H1 (cell line): ENCODE measurements around the gene DIPK1B. TPM values are rescaled to one million over a fixed set of nuclear protein-coding genes. Genes with fewer than 3 reads are reported as not detected.

ENCODE experiments used
- BRCA1 ChIP-seq: IDR thresholded peaks from 2 replicates; pipeline ENCODE4 v1.6.1; 2012; ENCODE audit warnings: low read depth, low read length, improper control_type of control experiment
- CHD7 ChIP-seq: fragments of 300-600 bp; sonication (generic); IDR thresholded peaks from 2 replicates; pipeline ENCODE4 v1.7.1; 2012; ENCODE audit warnings: low read length, moderate library complexity, mild to moderate bottlenecking, inconsistent platforms; ENCODE audit not compliant: insufficient replicate concordance
- CTCF ChIP-seq, 3 experiments: IDR thresholded peaks; 1 replicate in 2 of 3; 2 replicates in 1 of 3; pipeline versions ENCODE4 v1.5.1 to v1.6.1; 2011; ENCODE audit warnings: low read length in 3 of 3, mild to moderate bottlenecking in 3 of 3, inconsistent platforms in 2 of 3, low read depth in 1 of 3, moderate library complexity in 1 of 3; ENCODE audit not compliant: insufficient read depth in 1 of 3; ENCODE audit errors: control extremely low read depth in 1 of 3
- E2F6 ChIP-seq: IDR thresholded peaks from 2 replicates; pipeline ENCODE4 v1.6.1; 2012; ENCODE audit warnings: inconsistent platforms
- FOSL1 ChIP-seq: IDR thresholded peaks from 2 replicates; pipeline ENCODE4 v1.6.1; 2011; ENCODE audit warnings: mild to moderate bottlenecking, low read depth, low read length, moderate library complexity; ENCODE audit not compliant: insufficient read depth
- POLR2AphosphoS5 ChIP-seq: IDR thresholded peaks from 2 replicates; pipeline ENCODE4 v1.6.1; 2011; ENCODE audit warnings: low read depth, low read length
- SIRT6 ChIP-seq: IDR thresholded peaks from one replicate; pipeline ENCODE4 v1.7.1; 2012; ENCODE audit warnings: low read length, inconsistent platforms
- SIX5 ChIP-seq: IDR thresholded peaks from 2 replicates; pipeline ENCODE4 v1.6.1; 2011; ENCODE audit warnings: mild to moderate bottlenecking, low read depth, low read length
- TBP ChIP-seq: IDR thresholded peaks from 2 replicates; pipeline ENCODE4 v1.6.1; 2011; ENCODE audit warnings: low read depth, low read length, improper control_type of control experiment
- polyA plus RNA-seq, 7 experiments: library from polyadenylated mRNA; depleted of rRNA in 3 of 7; stranded (reverse) in 5 of 7; unstranded in 2 of 7; fragments of >200 nt in 5 of 7; fragments of 200-250 nt in 2 of 7; gene quantifications; 1 replicate in 5 of 7; 2 replicates in 1 of 7; 4 replicates in 1 of 7; pipeline versions ENCODE4 v1.2.1 to v1.2.3, GENCODE V29; 2011 to 2013; ENCODE audit warnings: missing spikeins in 2 of 7, mixed read lengths in 2 of 7
- total RNA-seq: library from RNA; stranded (reverse); fragmentation: NEBNext Ultra II Directional; extraction: Animal tissue kit (Norgen Biotek cat#: 25700); gene quantifications from 2 replicates; pipeline ENCODE4 v1.2.1, GENCODE V29; 2021

DIPK1B gene
- total and polyA plus RNA-seq, 2 of the 8 experiments (the other 6 are each of a cell fraction or from before 2014, with no cell fraction given): 32.3 to 64.8 TPM

GRCh38 chr9:136761545-136761981 lies 49.2 kb downstream of the DIPK1B start (continued):
- TF ChIP-seq CTCF (IDR thresholded peaks at IDR 0.05; ENCODE audit: control extremely low read depth in 1 of 3, insufficient read depth in 1 of 3, low read depth in 1 of 3, low read length in 3 of 3) (no peak), BRCA1 (no peak), SIX5 (no peak), E2F6 (no peak), TBP (no peak), POLR2AphosphoS5 (no peak), CHD7 (no peak), FOSL1 (no peak), SIRT6 (no peak)
